Endothelial cell of umbilical vein (primary cell): Measurements from ENCODE around the gene TTLL4. TPM values are rescaled to one million over a fixed set of nuclear protein-coding genes. Genes with fewer than 3 reads are reported as not detected.

ENCODE experiments used
- BruUV-seq: library from RNA; stranded (reverse); fragments of 400-500 nt; replicated peaks from 2 replicates; lab custom pipeline; 2021; lab: Mats Ljungman, UMichigan
- CTCF ChIA-PET: fragments of 300-600, 350-600 bp; sonication (Branson Sonifier 250); formaldehyde crosslinking; loops from one replicate; lab custom pipeline; 2021; ENCODE audit warnings: antibody characterized with exemption, inconsistent platforms; lab: Charles Lee
- POLR2A ChIA-PET: fragments of 300-600, 350-600 bp; sonication (Branson Sonifier 250); formaldehyde crosslinking; loops from one replicate; lab custom pipeline; 2021; ENCODE audit warnings: antibody characterized with exemption, inconsistent platforms; lab: Charles Lee
- DNase-seq: peaks from one replicate; pipeline ENCODE4 v3.0.0-alpha.2; 2011; ENCODE audit warnings: low read depth, low spot score
- FAIRE-seq: peaks from 2 replicates; lab custom pipeline; 2011; peaks lifted over from hg19 to GRCh38; lab: Jason Lieb, UNC
- H2AFZ ChIP-seq: 2 replicates; pipeline ENCODE4 v1.6.0; 2012; ENCODE audit warnings: low read depth, low read length, control low read depth, inconsistent platforms
- H3K27ac ChIP-seq: 2 replicates; pipeline ENCODE4 v1.5.1; 2011; ENCODE audit warnings: low read depth, mild to moderate bottlenecking, control low read depth, low read length, moderate library complexity; ENCODE audit not compliant: insufficient read depth
- H3K27me3 ChIP-seq, 2 experiments: 2 replicates each; pipeline versions ENCODE4 v1.6.0 to v1.6.1; 2011; ENCODE audit warnings: low read length in 2 of 2, mixed read lengths in 1 of 2; ENCODE audit not compliant: control insufficient read depth in 2 of 2, insufficient read depth in 2 of 2
- H3K36me3 ChIP-seq, 2 experiments: 2 replicates in 1 of 2; 3 replicates in 1 of 2; pipeline ENCODE4 v1.5.1; 2011; ENCODE audit warnings: low read length in 2 of 2, mild to moderate bottlenecking in 1 of 2, moderate library complexity in 1 of 2; ENCODE audit not compliant: control insufficient read depth in 2 of 2, insufficient read depth in 2 of 2; ENCODE audit errors: extremely low read depth in 1 of 2
- H3K4me1 ChIP-seq: 3 replicates; pipeline ENCODE4 v1.5.1; 2011; ENCODE audit warnings: mild to moderate bottlenecking, low read length; ENCODE audit not compliant: control insufficient read depth, insufficient read depth; ENCODE audit errors: extremely low read depth
- H3K4me2 ChIP-seq: 2 replicates; pipeline ENCODE4 v1.6.1; 2011; ENCODE audit warnings: low read length, control low read depth, mixed read lengths; ENCODE audit not compliant: insufficient read depth
- H3K4me3 ChIP-seq, 3 experiments: fragments of 200-600 bp in 1 of 3; sonication (generic), shearing (Covaris generic) in 1 of 3; replicated peaks in 1 of 3; 2 replicates each; pipeline ENCODE4 v1.5.1; 2011 to 2016; ENCODE audit warnings: control low read depth in 3 of 3, low read length in 3 of 3, mild to moderate bottlenecking in 2 of 3, inconsistent platforms in 1 of 3, low read depth in 1 of 3, moderate library complexity in 1 of 3; ENCODE audit not compliant: insufficient read depth in 1 of 3
- H3K79me2 ChIP-seq: 2 replicates; pipeline ENCODE4 v1.6.0; 2012; ENCODE audit warnings: low read length, inconsistent platforms; ENCODE audit not compliant: control insufficient read depth, insufficient read depth
- H3K9ac ChIP-seq: replicated peaks from 2 replicates; pipeline ENCODE3; 2011; ENCODE audit warnings: low read length, control low read depth; ENCODE audit not compliant: insufficient read depth; ENCODE audit errors: extremely low read depth
- H3K9me1 ChIP-seq: replicated peaks from 3 replicates; pipeline ENCODE4 v1.6.0; 2011; ENCODE audit warnings: mild to moderate bottlenecking, low read length; ENCODE audit not compliant: control insufficient read depth, insufficient read depth; ENCODE audit errors: extremely low read depth
- H3K9me3 ChIP-seq: replicated peaks from 2 replicates; pipeline ENCODE4 v1.5.1; 2012; ENCODE audit warnings: low read length, inconsistent platforms; ENCODE audit not compliant: control insufficient read depth, insufficient read depth
- H4K20me1 ChIP-seq: replicated peaks from 2 replicates; pipeline ENCODE3; 2011; ENCODE audit warnings: mild to moderate bottlenecking, low read length; ENCODE audit not compliant: control insufficient read depth, insufficient read depth; ENCODE audit errors: extremely low read depth
- EZH2 ChIP-seq: IDR thresholded peaks from 2 replicates; pipeline ENCODE4 v1.6.1; 2012; ENCODE audit warnings: borderline replicate concordance, low read depth, mild to moderate bottlenecking, moderate library complexity, low read length, inconsistent platforms; ENCODE audit not compliant: severe bottlenecking
- FOS ChIP-seq: IDR thresholded peaks from 2 replicates; pipeline ENCODE4 v1.6.1; 2011; ENCODE audit warnings: mild to moderate bottlenecking, low read length, moderate library complexity, borderline replicate concordance; ENCODE audit not compliant: insufficient read depth
- GATA2 ChIP-seq: IDR thresholded peaks from 2 replicates; pipeline ENCODE4 v1.7.0; 2011; ENCODE audit warnings: low read depth, mild to moderate bottlenecking, moderate library complexity, mixed read lengths, low read length; ENCODE audit not compliant: insufficient read length, insufficient read depth
- JUN ChIP-seq: IDR thresholded peaks from 2 replicates; pipeline ENCODE4 v1.6.1; 2011; ENCODE audit warnings: borderline replicate concordance, low read depth; ENCODE audit not compliant: insufficient read length, insufficient read depth
- MAX ChIP-seq: IDR thresholded peaks from 2 replicates; pipeline ENCODE4 v1.6.1; 2011; ENCODE audit not compliant: insufficient read depth, insufficient read length
- MYC ChIP-seq: IDR thresholded peaks from one replicate; pipeline ENCODE4 v1.6.1; 2011; ENCODE audit warnings: mild to moderate bottlenecking, low read depth, low read length
- POLR2A ChIP-seq: IDR thresholded peaks from 2 replicates; pipeline ENCODE4 v1.6.1; 2012; ENCODE audit warnings: low read depth, mild to moderate bottlenecking, control low read depth, low read length
- POLR2AphosphoS5 ChIP-seq: IDR thresholded peaks from 2 replicates; pipeline ENCODE4 v1.6.1; 2012; ENCODE audit warnings: low read depth, mild to moderate bottlenecking, control low read depth, low read length, moderate library complexity; ENCODE audit not compliant: insufficient read depth
- dilution Hi-C: fragments of 300-500 bp; cut with MboI; formaldehyde crosslinking; loops from one replicate; pipeline ENCODE4 v1.15.0; 2019; ENCODE audit warnings: low sequenced_read_pairs; ENCODE audit not compliant: extremely low pct_ligation_motif_present
- intact Hi-C: fragments of 100-400 bp; cut with micrococcal nuclease; formaldehyde crosslinking; loops from one replicate; pipeline ENCODE4 v1.10.0; 2022
- polyA plus RNA-seq, 4 experiments: library from polyadenylated mRNA; depleted of rRNA in 3 of 4; stranded (reverse) in 3 of 4; unstranded in 1 of 4; fragments of >200 nt; gene quantifications; 2 replicates each; pipeline versions ENCODE4 v1.2.1 to v1.2.3, GENCODE V29; 2011 to 2012; ENCODE audit warnings: missing spikeins in 1 of 4
- total RNA-seq: library from RNA; stranded (reverse); gene quantifications from 2 replicates; pipeline ENCODE4 v1.2.3, GENCODE V29; 2021
- TF ChIP-seq, protein P1 (sequence below), 2 donors: IDR thresholded peaks; 1 replicate in 1 of 2; 2 replicates in 1 of 2; pipeline ENCODE4 v1.5.1; 2011; ENCODE audit warnings: low read length in 2 of 2, mild to moderate bottlenecking in 2 of 2, moderate library complexity in 2 of 2, control low read depth in 1 of 2, inconsistent platforms in 1 of 2, low read depth in 1 of 2; ENCODE audit not compliant: insufficient read depth in 1 of 2; ENCODE audit errors: extremely low read depth in 1 of 2

The TTLL4 gene
- total and polyA plus RNA-seq, 2 donors (not counting 3 experiments of a cell fraction or from before 2014, with no cell fraction given), result 26.7 to 45.0 TPM

DNA sequence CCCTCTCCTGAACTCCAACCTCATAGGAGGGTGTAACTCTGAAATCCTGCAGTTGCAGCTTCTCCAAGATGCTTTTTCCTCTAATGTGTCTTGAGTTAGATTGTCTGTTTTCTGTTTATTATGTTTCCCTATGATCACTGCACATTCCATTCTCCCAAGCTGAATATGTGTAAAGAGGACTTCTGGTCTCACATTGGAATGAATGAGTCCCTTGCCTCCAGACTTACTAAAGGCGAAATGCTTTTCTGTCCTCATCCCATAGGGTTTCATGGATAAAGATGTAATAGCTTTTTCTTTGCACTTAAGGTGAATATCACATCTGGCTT lies 35.8 kb downstream of the TTLL4 start:
- no peak overlapping the region for H2AFZ ChIP-seq
- H3K4me2 ChIP-seq, result no peak overlapping the region
- no peak overlapping the region for H3K9ac ChIP-seq
- H3K9me3 ChIP-seq, result no peaks in the 10 kb centered on the region
- no peak for FAIRE-seq
- H3K4me3 ChIP-seq, result no peak overlapping the region
- H3K27me3 ChIP-seq, result no peaks in the 10 kb centered on the region
- no peak for DNase-seq
- intact Hi-C loops (no loop called here), dilution Hi-C loops (no loop called here)
- ChIA-PET CTCF (interaction anchor here (1.0 to 4.2 kb wide), 6 partner anchors 10 to 101 kb away, joined by 3 to 26 read pairs (median 4); no protein-coding TSS in a partner anchor), POLR2A (no interaction called here)
- TF ChIP-seq EZH2, result no peak
- no peaks in the 10 kb centered on the region for H3K79me2 ChIP-seq
- H4K20me1 ChIP-seq, result no peaks in the 10 kb centered on the region
- no TSS peak for BruUV-seq
- no peaks in the 10 kb centered on the region for H3K9me1 ChIP-seq
- no peaks in the 10 kb centered on the region for H3K4me1 ChIP-seq
- H3K36me3 ChIP-seq, result peaks cover 18 to 34% of the 10 kb centered on the region in 2 experiments
- no peak overlapping the region for H3K27ac ChIP-seq

DNA sequence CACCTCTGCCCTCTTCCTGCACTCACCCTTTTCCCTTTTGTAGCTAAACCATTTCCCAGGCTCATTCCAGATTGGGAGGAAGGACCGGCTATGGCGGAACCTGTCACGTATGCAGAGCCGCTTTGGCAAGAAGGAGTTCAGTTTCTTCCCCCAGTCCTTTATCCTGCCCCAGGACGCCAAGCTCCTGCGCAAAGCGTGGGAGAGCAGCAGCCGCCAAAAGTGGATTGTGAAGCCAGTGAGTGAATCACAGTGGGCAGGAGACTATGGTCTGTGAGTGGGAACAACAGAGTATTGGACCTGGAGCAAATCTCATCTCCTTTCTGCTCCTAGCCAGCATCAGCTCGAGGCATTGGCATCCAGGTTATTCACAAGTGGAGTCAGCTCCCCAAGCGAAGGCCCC lies 36.3 kb downstream of the TTLL4 start:
- ChIA-PET POLR2A (no interaction called here), CTCF (interaction anchor here (0.8 to 4.2 kb wide), 6 partner anchors 11 to 105 kb away, joined by 3 to 26 read pairs (median 4); no protein-coding TSS in a partner anchor)
- intact Hi-C loops, result no loop called here
- H2AFZ ChIP-seq, result no peak overlapping the region
- no peaks in the 10 kb centered on the region for H3K9me3 ChIP-seq
- H3K4me3 ChIP-seq, result no peak overlapping the region
- H3K9me1 ChIP-seq, result no peaks in the 10 kb centered on the region
- TF ChIP-seq POLR2A (no peak), MYC (no peak), GATA2 (no peak), JUN (no peak), FOS (no peak), MAX (no peak), POLR2AphosphoS5 (no peak), EZH2 (no peak)
- TF ChIP-seq, protein P1, sequence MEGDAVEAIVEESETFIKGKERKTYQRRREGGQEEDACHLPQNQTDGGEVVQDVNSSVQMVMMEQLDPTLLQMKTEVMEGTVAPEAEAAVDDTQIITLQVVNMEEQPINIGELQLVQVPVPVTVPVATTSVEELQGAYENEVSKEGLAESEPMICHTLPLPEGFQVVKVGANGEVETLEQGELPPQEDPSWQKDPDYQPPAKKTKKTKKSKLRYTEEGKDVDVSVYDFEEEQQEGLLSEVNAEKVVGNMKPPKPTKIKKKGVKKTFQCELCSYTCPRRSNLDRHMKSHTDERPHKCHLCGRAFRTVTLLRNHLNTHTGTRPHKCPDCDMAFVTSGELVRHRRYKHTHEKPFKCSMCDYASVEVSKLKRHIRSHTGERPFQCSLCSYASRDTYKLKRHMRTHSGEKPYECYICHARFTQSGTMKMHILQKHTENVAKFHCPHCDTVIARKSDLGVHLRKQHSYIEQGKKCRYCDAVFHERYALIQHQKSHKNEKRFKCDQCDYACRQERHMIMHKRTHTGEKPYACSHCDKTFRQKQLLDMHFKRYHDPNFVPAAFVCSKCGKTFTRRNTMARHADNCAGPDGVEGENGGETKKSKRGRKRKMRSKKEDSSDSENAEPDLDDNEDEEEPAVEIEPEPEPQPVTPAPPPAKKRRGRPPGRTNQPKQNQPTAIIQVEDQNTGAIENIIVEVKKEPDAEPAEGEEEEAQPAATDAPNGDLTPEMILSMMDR (IDR thresholded peaks at IDR 0.05; ENCODE audit: extremely low read depth in 1 of 2, insufficient read depth in 1 of 2, low read depth in 1 of 2, low read length in 2 of 2), result no peak
- no peak overlapping the region for H3K4me2 ChIP-seq
- no peaks in the 10 kb centered on the region for H4K20me1 ChIP-seq
- DNase-seq (no peak), FAIRE-seq (no peak)
- H3K27me3 ChIP-seq, result no peaks in the 10 kb centered on the region
- dilution Hi-C loops, result no loop called here
- no peak overlapping the region for H3K27ac ChIP-seq
- no peaks in the 10 kb centered on the region for H3K4me1 ChIP-seq
- H3K36me3 ChIP-seq, result peaks cover 18 to 34% of the 10 kb centered on the region in 2 experiments
- no peaks in the 10 kb centered on the region for H3K79me2 ChIP-seq
- H3K9ac ChIP-seq, result no peak overlapping the region
- BruUV-seq, result no TSS peak
